ENCODE measurements around the gene WTAP. TPM values are rescaled to one million over a fixed set of nuclear protein-coding genes. Genes with fewer than 3 reads are reported as not detected.

WTAP gene
- total and polyA plus RNA-seq, 2 of the 8 experiments (the other 6 are each of a cell fraction or from before 2014, with no cell fraction given): 32.6 to 120 TPM

GRCh38 chr6:159730332-159730676 is 3.0 kb downstream of the WTAP start (continued):
- TF ChIP-seq, protein P1, sequence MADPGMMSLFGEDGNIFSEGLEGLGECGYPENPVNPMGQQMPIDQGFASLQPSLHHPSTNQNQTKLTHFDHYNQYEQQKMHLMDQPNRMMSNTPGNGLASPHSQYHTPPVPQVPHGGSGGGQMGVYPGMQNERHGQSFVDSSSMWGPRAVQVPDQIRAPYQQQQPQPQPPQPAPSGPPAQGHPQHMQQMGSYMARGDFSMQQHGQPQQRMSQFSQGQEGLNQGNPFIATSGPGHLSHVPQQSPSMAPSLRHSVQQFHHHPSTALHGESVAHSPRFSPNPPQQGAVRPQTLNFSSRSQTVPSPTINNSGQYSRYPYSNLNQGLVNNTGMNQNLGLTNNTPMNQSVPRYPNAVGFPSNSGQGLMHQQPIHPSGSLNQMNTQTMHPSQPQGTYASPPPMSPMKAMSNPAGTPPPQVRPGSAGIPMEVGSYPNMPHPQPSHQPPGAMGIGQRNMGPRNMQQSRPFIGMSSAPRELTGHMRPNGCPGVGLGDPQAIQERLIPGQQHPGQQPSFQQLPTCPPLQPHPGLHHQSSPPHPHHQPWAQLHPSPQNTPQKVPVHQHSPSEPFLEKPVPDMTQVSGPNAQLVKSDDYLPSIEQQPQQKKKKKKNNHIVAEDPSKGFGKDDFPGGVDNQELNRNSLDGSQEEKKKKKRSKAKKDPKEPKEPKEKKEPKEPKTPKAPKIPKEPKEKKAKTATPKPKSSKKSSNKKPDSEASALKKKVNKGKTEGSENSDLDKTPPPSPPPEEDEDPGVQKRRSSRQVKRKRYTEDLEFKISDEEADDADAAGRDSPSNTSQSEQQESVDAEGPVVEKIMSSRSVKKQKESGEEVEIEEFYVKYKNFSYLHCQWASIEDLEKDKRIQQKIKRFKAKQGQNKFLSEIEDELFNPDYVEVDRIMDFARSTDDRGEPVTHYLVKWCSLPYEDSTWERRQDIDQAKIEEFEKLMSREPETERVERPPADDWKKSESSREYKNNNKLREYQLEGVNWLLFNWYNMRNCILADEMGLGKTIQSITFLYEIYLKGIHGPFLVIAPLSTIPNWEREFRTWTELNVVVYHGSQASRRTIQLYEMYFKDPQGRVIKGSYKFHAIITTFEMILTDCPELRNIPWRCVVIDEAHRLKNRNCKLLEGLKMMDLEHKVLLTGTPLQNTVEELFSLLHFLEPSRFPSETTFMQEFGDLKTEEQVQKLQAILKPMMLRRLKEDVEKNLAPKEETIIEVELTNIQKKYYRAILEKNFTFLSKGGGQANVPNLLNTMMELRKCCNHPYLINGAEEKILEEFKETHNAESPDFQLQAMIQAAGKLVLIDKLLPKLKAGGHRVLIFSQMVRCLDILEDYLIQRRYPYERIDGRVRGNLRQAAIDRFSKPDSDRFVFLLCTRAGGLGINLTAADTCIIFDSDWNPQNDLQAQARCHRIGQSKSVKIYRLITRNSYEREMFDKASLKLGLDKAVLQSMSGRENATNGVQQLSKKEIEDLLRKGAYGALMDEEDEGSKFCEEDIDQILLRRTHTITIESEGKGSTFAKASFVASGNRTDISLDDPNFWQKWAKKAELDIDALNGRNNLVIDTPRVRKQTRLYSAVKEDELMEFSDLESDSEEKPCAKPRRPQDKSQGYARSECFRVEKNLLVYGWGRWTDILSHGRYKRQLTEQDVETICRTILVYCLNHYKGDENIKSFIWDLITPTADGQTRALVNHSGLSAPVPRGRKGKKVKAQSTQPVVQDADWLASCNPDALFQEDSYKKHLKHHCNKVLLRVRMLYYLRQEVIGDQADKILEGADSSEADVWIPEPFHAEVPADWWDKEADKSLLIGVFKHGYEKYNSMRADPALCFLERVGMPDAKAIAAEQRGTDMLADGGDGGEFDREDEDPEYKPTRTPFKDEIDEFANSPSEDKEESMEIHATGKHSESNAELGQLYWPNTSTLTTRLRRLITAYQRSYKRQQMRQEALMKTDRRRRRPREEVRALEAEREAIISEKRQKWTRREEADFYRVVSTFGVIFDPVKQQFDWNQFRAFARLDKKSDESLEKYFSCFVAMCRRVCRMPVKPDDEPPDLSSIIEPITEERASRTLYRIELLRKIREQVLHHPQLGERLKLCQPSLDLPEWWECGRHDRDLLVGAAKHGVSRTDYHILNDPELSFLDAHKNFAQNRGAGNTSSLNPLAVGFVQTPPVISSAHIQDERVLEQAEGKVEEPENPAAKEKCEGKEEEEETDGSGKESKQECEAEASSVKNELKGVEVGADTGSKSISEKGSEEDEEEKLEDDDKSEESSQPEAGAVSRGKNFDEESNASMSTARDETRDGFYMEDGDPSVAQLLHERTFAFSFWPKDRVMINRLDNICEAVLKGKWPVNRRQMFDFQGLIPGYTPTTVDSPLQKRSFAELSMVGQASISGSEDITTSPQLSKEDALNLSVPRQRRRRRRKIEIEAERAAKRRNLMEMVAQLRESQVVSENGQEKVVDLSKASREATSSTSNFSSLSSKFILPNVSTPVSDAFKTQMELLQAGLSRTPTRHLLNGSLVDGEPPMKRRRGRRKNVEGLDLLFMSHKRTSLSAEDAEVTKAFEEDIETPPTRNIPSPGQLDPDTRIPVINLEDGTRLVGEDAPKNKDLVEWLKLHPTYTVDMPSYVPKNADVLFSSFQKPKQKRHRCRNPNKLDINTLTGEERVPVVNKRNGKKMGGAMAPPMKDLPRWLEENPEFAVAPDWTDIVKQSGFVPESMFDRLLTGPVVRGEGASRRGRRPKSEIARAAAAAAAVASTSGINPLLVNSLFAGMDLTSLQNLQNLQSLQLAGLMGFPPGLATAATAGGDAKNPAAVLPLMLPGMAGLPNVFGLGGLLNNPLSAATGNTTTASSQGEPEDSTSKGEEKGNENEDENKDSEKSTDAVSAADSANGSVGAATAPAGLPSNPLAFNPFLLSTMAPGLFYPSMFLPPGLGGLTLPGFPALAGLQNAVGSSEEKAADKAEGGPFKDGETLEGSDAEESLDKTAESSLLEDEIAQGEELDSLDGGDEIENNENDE (IDR thresholded peaks at IDR 0.05; ENCODE audit: insufficient replicate concordance, low read length): no peak
- TF ChIP-seq KDM5A (IDR thresholded peaks at IDR 0.05; ENCODE audit: low read length): no peak
- no peak for TF ChIP-seq CHD2 (IDR thresholded peaks at IDR 0.05; ENCODE audit: low read length)
